Naive thymus-derived CD4-positive, alpha-beta T cell (primary cell): ENCODE measurements around the gene RPS14. TPM values are rescaled to one million over a fixed set of nuclear protein-coding genes. Genes with fewer than 3 reads are reported as not detected.
"Not testable (repeated sequence)": the region's sequence is repeated elsewhere in the genome, so short reads cannot be mapped to it uniquely, and the experiment has no call there.

Experiments used
- ATAC-seq: fragments of 150-1000 bp; cut with Tn5 transposase; 2 replicates; pipeline ENCODE4 v1.10.0; 2021; ENCODE audit warnings: mild to moderate bottlenecking, moderate library complexity
- CTCF ChIA-PET: fragments of 350-600 bp; sonication (Branson Sonifier 250); formaldehyde crosslinking; loops from one replicate; lab custom pipeline; 2021; ENCODE audit warnings: antibody characterized with exemption; lab: Charles Lee
- POLR2A ChIA-PET: fragments of 350-600 bp; sonication (Branson Sonifier 250); formaldehyde crosslinking; loops from one replicate; lab custom pipeline; 2021; ENCODE audit warnings: antibody characterized with exemption, inconsistent platforms; lab: Charles Lee
- DNase-seq, 9 donors: peaks; one replicate each; pipeline versions ENCODE4 v3.0.0 to v3.0.0-alpha.2; 2020 to 2022; ENCODE audit warnings: mixed read lengths in 1 of 9
- H3K27ac ChIP-seq: one replicate; pipeline ENCODE4 v1.7.0; 2013; ENCODE audit warnings: mild to moderate bottlenecking, low read depth, low read length, moderate library complexity
- H3K27me3 ChIP-seq, 2 donors: one replicate each; pipeline ENCODE4 v1.7.0; 2013; ENCODE audit warnings: low read length in 2 of 2, mild to moderate bottlenecking in 2 of 2, moderate library complexity in 2 of 2; ENCODE audit not compliant: control insufficient read depth in 2 of 2, insufficient read depth in 2 of 2
- H3K36me3 ChIP-seq, 3 experiments: 1 replicate in 2 of 3; 2 replicates in 1 of 3; pipeline ENCODE4 v1.7.0; 2013; ENCODE audit warnings: low read length in 3 of 3, mild to moderate bottlenecking in 3 of 3, moderate library complexity in 1 of 3; ENCODE audit not compliant: insufficient read depth in 3 of 3, control insufficient read depth in 2 of 3
- H3K4me1 ChIP-seq, 2 donors: one replicate each; pipeline ENCODE4 v1.7.0; 2013; ENCODE audit warnings: low read length in 2 of 2, mild to moderate bottlenecking in 2 of 2, moderate library complexity in 1 of 2; ENCODE audit not compliant: control insufficient read depth in 2 of 2, insufficient read depth in 2 of 2
- H3K4me3 ChIP-seq: 2 replicates; pipeline ENCODE4 v1.7.0; 2013; ENCODE audit warnings: mild to moderate bottlenecking, low read length
- H3K9me3 ChIP-seq, 3 experiments: 1 replicate in 2 of 3; 2 replicates in 1 of 3; pipeline ENCODE4 v1.7.0; 2013; ENCODE audit warnings: low read length in 3 of 3; ENCODE audit not compliant: control insufficient read depth in 2 of 3
- H3K27ac Mint-ChIP-seq, 9 donors: one replicate each; pipeline ENCODE4 v1.8.0; 2020 to 2022; ENCODE audit warnings: mixed read lengths in 9 of 9, mild to moderate bottlenecking in 8 of 9, moderate library complexity in 5 of 9, inconsistent platforms in 2 of 9
- H3K27me3 Mint-ChIP-seq, 5 donors: one replicate each; pipeline ENCODE4 v1.8.0; 2021 to 2022; ENCODE audit warnings: mixed read lengths in 5 of 5, mild to moderate bottlenecking in 1 of 5
- H3K36me3 Mint-ChIP-seq, 5 donors: one replicate each; pipeline ENCODE4 v1.8.0; 2020 to 2022; ENCODE audit warnings: mixed read lengths in 5 of 5, mild to moderate bottlenecking in 3 of 5, inconsistent platforms in 1 of 5
- H3K4me1 Mint-ChIP-seq, 7 donors: one replicate each; pipeline ENCODE4 v1.8.0; 2020 to 2022; ENCODE audit warnings: mixed read lengths in 7 of 7, mild to moderate bottlenecking in 3 of 7, inconsistent platforms in 1 of 7
- H3K4me3 Mint-ChIP-seq, 10 donors: one replicate each; pipeline ENCODE4 v1.8.0; 2020 to 2022; ENCODE audit warnings: mild to moderate bottlenecking in 10 of 10, mixed read lengths in 10 of 10, moderate library complexity in 6 of 10, inconsistent platforms in 2 of 10
- H3K9me3 Mint-ChIP-seq, 11 donors: one replicate each; pipeline ENCODE4 v1.8.0; 2020 to 2022; ENCODE audit warnings: mixed read lengths in 11 of 11, mild to moderate bottlenecking in 4 of 11, inconsistent platforms in 1 of 11, moderate library complexity in 1 of 11
- intact Hi-C, 2 donors: fragments of 100-400 bp; cut with micrococcal nuclease; formaldehyde crosslinking; loops; one replicate each; pipeline ENCODE4 v1.15.1; 2023
- polyA plus RNA-seq, 2 donors: library from polyadenylated mRNA; unstranded; fragments of 300-500 nt; fragmentation: Illumina TruSeq; gene quantifications; one replicate each; pipeline ENCODE4 v1.2.3, GENCODE V29; 2021
- total RNA-seq, 6 experiments: library from RNA in 5 of 6; stranded (reverse) in 5 of 6; gene quantifications; 1 replicate in 5 of 6; 2 replicates in 1 of 6; pipeline ENCODE4 v1.2.3 and lab custom pipeline; 2021 to 2026

RPS14 gene
- total and polyA plus RNA-seq, 7 experiments from 2014 or later, result 2,331 to 11,248 (median 6,766) TPM

DNA sequence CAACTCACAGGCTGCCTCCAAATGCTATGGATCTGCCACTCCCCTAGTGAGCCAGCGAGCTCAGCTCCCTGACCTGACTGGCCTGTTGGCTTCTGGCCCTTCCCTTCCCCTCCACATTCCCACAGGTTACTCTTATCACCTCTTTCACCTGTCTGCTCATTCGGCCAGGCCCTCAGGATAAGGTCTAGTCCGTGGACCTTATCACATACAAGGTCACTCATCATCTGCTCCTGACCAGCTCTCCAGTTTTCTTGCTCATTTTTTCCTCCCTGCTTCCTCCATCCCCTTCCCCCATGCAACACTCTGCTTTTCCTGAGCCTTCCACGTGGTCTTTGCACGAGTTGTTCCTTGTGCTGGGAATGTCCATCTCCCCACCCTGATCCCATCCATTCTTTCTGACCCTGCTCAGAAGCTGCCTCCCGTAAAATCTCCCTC, 32.5 kb upstream of the RPS14 start:
- Mint-ChIP-seq H3K27me3 (peaks cover 0 to 26% (median 3%) of the 10 kb centered on the region in 5 donors), H3K4me3 (peak overlapping the region in 1 of 10 donors; percentile 17), H3K9me3 (no peaks in the 10 kb centered on the region), H3K4me1 (peaks cover 0 to 7% (median 4%) of the 10 kb centered on the region in 7 donors), H3K27ac (peak overlapping the region in 1 of 9 donors; percentile 20), H3K36me3 (no peaks in the 10 kb centered on the region)
- ChIA-PET POLR2A (no interaction called here), CTCF (no interaction called here)
- Histone ChIP-seq H3K4me3 (no peak overlapping the region), H3K36me3 (no peaks in the 10 kb centered on the region), H3K27me3 (no peaks in the 10 kb centered on the region), H3K27ac (no peak overlapping the region), H3K4me1 (peaks cover 3 to 4% of the 10 kb centered on the region in 2 donors), H3K9me3 (no peaks in the 10 kb centered on the region)
- ATAC-seq, result no peak
- no peak for DNase-seq
- intact Hi-C loops, result no loop called here

GRCh38 chr5:150481708-150481965, 32.1 kb upstream of the RPS14 start:
- no peak for ATAC-seq
- no peaks in the 10 kb centered on the region for H3K9me3 ChIP-seq
- DNase-seq, result no peak
- no peak overlapping the region for H3K4me3 ChIP-seq
- Mint-ChIP-seq H3K9me3 (no peaks in the 10 kb centered on the region), H3K4me3 (no peak overlapping the region), H3K27ac (no peak overlapping the region), H3K36me3 (no peaks in the 10 kb centered on the region), H3K27me3 (peaks cover 0 to 28% (median 3%) of the 10 kb centered on the region in 5 donors), H3K4me1 (peaks cover 0 to 9% (median 4%) of the 10 kb centered on the region in 7 donors)
- POLR2A ChIA-PET, result no interaction called here
- CTCF ChIA-PET, result no interaction called here
- no peaks in the 10 kb centered on the region for H3K36me3 ChIP-seq
- no peak overlapping the region for H3K27ac ChIP-seq
- H3K4me1 ChIP-seq, result peaks cover 0 to under 1% of the 10 kb centered on the region in 2 donors
- intact Hi-C loops, result no loop called here
- no peaks in the 10 kb centered on the region for H3K27me3 ChIP-seq

DNA sequence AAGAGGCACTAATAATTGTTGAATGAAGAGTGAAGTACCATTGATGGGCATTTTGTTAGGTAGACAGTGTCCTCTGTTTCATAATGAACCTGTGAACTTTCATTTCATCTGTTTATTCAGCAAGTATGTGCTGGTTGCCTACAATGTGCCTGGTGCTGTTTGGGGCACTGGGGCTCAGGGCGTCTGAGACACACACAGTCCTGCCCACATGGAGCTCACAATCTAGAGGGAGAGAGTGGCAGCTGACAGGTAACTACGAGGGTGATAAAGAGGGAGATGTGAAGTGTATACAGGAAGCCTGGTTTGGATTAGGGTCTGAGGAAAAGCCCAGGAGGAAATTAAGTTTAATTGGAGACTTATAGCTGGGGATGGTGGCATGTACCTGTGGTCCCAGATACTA, 29.9 kb upstream of the RPS14 start:
- Mint-ChIP-seq H3K4me1 (peaks cover 0 to 5% (median 0%) of the 10 kb centered on the region in 7 donors), H3K36me3 (no peaks in the 10 kb centered on the region), H3K27me3 (peaks cover 0 to 23% (median 0%) of the 10 kb centered on the region in 5 donors), H3K9me3 (no peaks in the 10 kb centered on the region), H3K4me3 (no peak overlapping the region), H3K27ac (no peak overlapping the region)
- ATAC-seq (no peak), DNase-seq (no peak)
- ChIA-PET POLR2A (no interaction called here), CTCF (no interaction called here)
- Histone ChIP-seq H3K4me3 (no peak overlapping the region), H3K4me1 (no peaks in the 10 kb centered on the region), H3K36me3 (no peaks in the 10 kb centered on the region), H3K9me3 (no peaks in the 10 kb centered on the region), H3K27me3 (no peaks in the 10 kb centered on the region), H3K27ac (no peak overlapping the region)
- intact Hi-C loops, result no loop called here

DNA sequence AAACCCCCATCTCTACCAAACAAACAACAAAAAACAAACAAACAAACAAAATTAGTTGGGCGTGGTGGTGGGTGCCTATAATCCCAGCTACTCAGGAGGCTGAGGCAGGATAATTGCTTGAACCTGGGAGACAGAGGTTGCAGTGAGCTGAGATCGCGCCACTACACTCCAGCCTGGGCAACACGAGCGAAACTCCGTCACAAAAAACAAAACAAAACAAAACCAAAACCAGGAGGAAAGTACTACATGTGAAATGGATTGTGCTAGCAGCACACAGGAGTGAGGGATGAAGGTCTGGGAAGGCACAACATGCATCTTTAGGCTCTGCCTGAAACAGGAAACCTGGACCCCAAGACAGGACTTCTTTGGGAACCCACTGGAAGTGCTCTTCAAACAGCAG, 27.0 kb upstream of the RPS14 start:
- not testable (repeated sequence) for H3K27ac Mint-ChIP-seq

GRCh38 chr5:150473673-150474358, 24.3 kb upstream of the RPS14 start:
- Mint-ChIP-seq H3K27ac (no peak overlapping the region), H3K4me3 (no peak overlapping the region), H3K4me1 (peaks cover 0 to 5% (median 0%) of the 10 kb centered on the region in 7 donors), H3K27me3 (peaks cover 0 to 6% (median 0%) of the 10 kb centered on the region in 5 donors), H3K9me3 (no peaks in the 10 kb centered on the region), H3K36me3 (no peaks in the 10 kb centered on the region)
- ATAC-seq (no peak), DNase-seq (no peak)
- CTCF ChIA-PET, result interaction anchor here (0.7 kb wide), 1 partner anchor 87 kb away, joined by 7 read pairs; no protein-coding TSS in a partner anchor
- no peaks in the 10 kb centered on the region for H3K27me3 ChIP-seq
- H3K36me3 ChIP-seq, result no peaks in the 10 kb centered on the region
- H3K4me1 ChIP-seq, result no peaks in the 10 kb centered on the region
- no peak overlapping the region for H3K27ac ChIP-seq
- intact Hi-C loops, result no loop called here
- no peaks in the 10 kb centered on the region for H3K9me3 ChIP-seq
- POLR2A ChIA-PET, result no interaction called here
- no peak overlapping the region for H3K4me3 ChIP-seq

More for the DNA sequence above, 27.0 kb upstream of the RPS14 start:
- H3K36me3 ChIP-seq, CTCF ChIA-PET, H3K27ac ChIP-seq, H3K4me1 ChIP-seq, H3K9me3 Mint-ChIP-seq, DNase-seq, H3K4me3 Mint-ChIP-seq, H3K27me3 ChIP-seq, POLR2A ChIA-PET, H3K27me3 Mint-ChIP-seq, H3K36me3 Mint-ChIP-seq, H3K4me3 ChIP-seq, ATAC-seq, intact Hi-C loops, H3K9me3 ChIP-seq, H3K4me1 Mint-ChIP-seq: not testable (repeated sequence)

GRCh38 chr5:150469718-150470469, 20.4 kb upstream of the RPS14 start:
- H3K4me3 Mint-ChIP-seq, result no peak overlapping the region
- no peak for DNase-seq
- no peaks in the 10 kb centered on the region for H3K4me1 ChIP-seq
- H3K27ac Mint-ChIP-seq, result peak overlapping the region in 1 of 9 donors; percentile 2
- no peaks in the 10 kb centered on the region for H3K27me3 ChIP-seq
- no peaks in the 10 kb centered on the region for H3K27me3 Mint-ChIP-seq
- no peaks in the 10 kb centered on the region for H3K9me3 ChIP-seq
- H3K9me3 Mint-ChIP-seq, result no peaks in the 10 kb centered on the region
- intact Hi-C loops, result no loop called here
- H3K36me3 ChIP-seq, result no peaks in the 10 kb centered on the region
- CTCF ChIA-PET, result no interaction called here
- POLR2A ChIA-PET, result no interaction called here
- no peak overlapping the region for H3K27ac ChIP-seq
- ATAC-seq, result no peak
- peaks cover 0 to 1% (median 0%) of the 10 kb centered on the region in 7 donors for H3K4me1 Mint-ChIP-seq
- H3K4me3 ChIP-seq, result no peak overlapping the region
- no peaks in the 10 kb centered on the region for H3K36me3 Mint-ChIP-seq

- no peaks in the 10 kb centered on the region for H3K36me3 Mint-ChIP-seq
- intact Hi-C loops, result no loop called here
- POLR2A ChIA-PET, result no interaction called here
Measured at GRCh38 chr5:150468206-150468605, 18.7 kb upstream of the RPS14 start.

More at GRCh38 chr5:150468206-150468605, 18.7 kb upstream of the RPS14 start:
- H3K4me1 Mint-ChIP-seq, result no peaks in the 10 kb centered on the region
- Histone ChIP-seq H3K9me3 (no peaks in the 10 kb centered on the region), H3K27ac (no peak overlapping the region), H3K27me3 (no peaks in the 10 kb centered on the region), H3K4me3 (no peak overlapping the region), H3K4me1 (no peaks in the 10 kb centered on the region), H3K36me3 (no peaks in the 10 kb centered on the region)
- no peaks in the 10 kb centered on the region for H3K27me3 Mint-ChIP-seq
- no peak overlapping the region for H3K4me3 Mint-ChIP-seq
- DNase-seq (no peak), ATAC-seq (no peak)
- H3K9me3 Mint-ChIP-seq, result no peaks in the 10 kb centered on the region
- H3K27ac Mint-ChIP-seq, result no peak overlapping the region
- CTCF ChIA-PET, result no interaction called here
